NCI-H446 (cell line): Measurements from ENCODE around the gene RAP2C.
"Not testable (repeated sequence)": the region's sequence is repeated elsewhere in the genome, so short reads cannot be mapped to it uniquely, and the experiment has no call there.

ENCODE experiments used
- DNase-seq, 2 experiments: peaks; one replicate each; lab custom pipeline; 2025; lab: John Stamatoyannopoulos, UW

The RAP2C gene

GRCh38 chrX:132199941-132200340 is 19.3 kb downstream of the RAP2C start:
- DNase-seq: no peak

- DNase-seq: no peak
These were observed 25.2 kb downstream of the RAP2C start for GRCh38 chrX:132193872-132194574.

- DNase-seq: no peak
These were observed 27.3 kb downstream of the RAP2C start for GRCh38 chrX:132191938-132192337.

- DNase-seq: no peak
These were observed 31.1 kb downstream of the RAP2C start for GRCh38 chrX:132188175-132188574.

GRCh38 chrX:132187451-132187850 is 31.8 kb downstream of the RAP2C start:
- DNase-seq: no peak

- no peak for DNase-seq
These were observed 34.4 kb downstream of the RAP2C start for GRCh38 chrX:132184871-132185270.

- peak in 1 of 2 experiments; percentile 4 for DNase-seq
These were observed 37.9 kb downstream of the RAP2C start for GRCh38 chrX:132181364-132181763.

- no peak for DNase-seq
These were observed 38.3 kb downstream of the RAP2C start for GRCh38 chrX:132180929-132181328.

GRCh38 chrX:132173647-132174046 is 45.6 kb downstream of the RAP2C start:
- DNase-seq: no peak

- no peak for DNase-seq
These were observed 47.4 kb downstream of the RAP2C start for GRCh38 chrX:132171881-132172280.

- DNase-seq: no peak
These were observed 47.8 kb downstream of the RAP2C start for GRCh38 chrX:132171478-132171877.

- DNase-seq: no peak
These were observed 49.7 kb downstream of the RAP2C start for GRCh38 chrX:132169554-132169953.

- no peak for DNase-seq
These were observed 53.6 kb downstream of the RAP2C start for GRCh38 chrX:132165651-132166050.

- no peak for DNase-seq
These were observed 54.2 kb downstream of the RAP2C start for GRCh38 chrX:132165005-132165404.

GRCh38 chrX:132163094-132163493 is 56.2 kb downstream of the RAP2C start:
- DNase-seq: not testable (repeated sequence)

GRCh38 chrX:132153166-132153565 is 66.1 kb downstream of the RAP2C start:
- no peak for DNase-seq
